Liver (tissue), 9 donors: ENCODE results near the gene RGS12. TPM values are rescaled to one million over a fixed set of nuclear protein-coding genes. Genes with fewer than 3 reads are reported as not detected.

Experiments used
- DNase-seq: peaks from one replicate; pipeline ENCODE4 v3.0.0-alpha.2; 2017; ENCODE audit warnings: low spot score
- H3K27ac ChIP-seq, 2 donors: one replicate each; pipeline ENCODE4 v1.7.0; 2013; ENCODE audit warnings: inconsistent platforms in 2 of 2, low read length in 2 of 2, control low read depth in 1 of 2, low read depth in 1 of 2, mild to moderate bottlenecking in 1 of 2
- H3K27me3 ChIP-seq, 4 donors: one replicate each; pipeline versions ENCODE4 v1.6.1 to v1.7.0; 2013; ENCODE audit warnings: low read length in 3 of 4, inconsistent platforms in 1 of 4, mild to moderate bottlenecking in 1 of 4, moderate library complexity in 1 of 4; ENCODE audit not compliant: control insufficient read depth in 4 of 4, insufficient read depth in 4 of 4
- H3K36me3 ChIP-seq, 4 donors: one replicate each; pipeline versions ENCODE4 v1.6.1 to v1.7.0; 2013; ENCODE audit warnings: low read length in 3 of 4, mild to moderate bottlenecking in 3 of 4, low read depth in 1 of 4, moderate library complexity in 1 of 4; ENCODE audit not compliant: control insufficient read depth in 4 of 4, insufficient read depth in 3 of 4
- H3K4me1 ChIP-seq, 4 donors: one replicate each; pipeline versions ENCODE4 v1.6.1 to v1.7.0; 2013; ENCODE audit warnings: low read length in 3 of 4, mild to moderate bottlenecking in 3 of 4, moderate library complexity in 1 of 4; ENCODE audit not compliant: control insufficient read depth in 4 of 4, insufficient read depth in 4 of 4
- H3K4me3 ChIP-seq, 3 donors: one replicate each; pipeline versions ENCODE4 v1.6.1 to v1.7.0; 2013; ENCODE audit warnings: low read length in 3 of 3, control low read depth in 1 of 3, low read depth in 1 of 3, mild to moderate bottlenecking in 1 of 3
- H3K9ac ChIP-seq, 2 donors: one replicate each; pipeline ENCODE4 v1.7.0; 2013; ENCODE audit warnings: low read length in 2 of 2, mild to moderate bottlenecking in 2 of 2, moderate library complexity in 2 of 2, control low read depth in 1 of 2, low read depth in 1 of 2
- H3K9me3 ChIP-seq, 4 donors: one replicate each; pipeline versions ENCODE4 v1.6.1 to v1.7.0; 2013; ENCODE audit warnings: low read length in 3 of 4; ENCODE audit not compliant: control insufficient read depth in 4 of 4
- EGR1 ChIP-seq, 2 donors: IDR thresholded peaks; 2 replicates each; pipeline ENCODE4 v1.6.1; 2016 to 2018; ENCODE audit warnings: antibody characterized with exemption in 2 of 2, low read depth in 2 of 2
- FOXA1 ChIP-seq: IDR thresholded peaks from 2 replicates; pipeline ENCODE4 v1.6.1; 2016; ENCODE audit warnings: antibody characterized with exemption
- GABPA ChIP-seq, 2 donors: IDR thresholded peaks in 1 of 2; conservative IDR thresholded peaks in 1 of 2; 2 replicates each; pipeline ENCODE4 v1.6.1; 2016; ENCODE audit warnings: antibody characterized with exemption in 2 of 2, mild to moderate bottlenecking in 1 of 2, moderate library complexity in 1 of 2
- HNF4A ChIP-seq, 2 donors: conservative IDR thresholded peaks; 2 replicates each; pipeline ENCODE4 v1.6.1; 2016; ENCODE audit warnings: antibody characterized with exemption in 2 of 2, mild to moderate bottlenecking in 2 of 2
- HNF4G ChIP-seq: IDR thresholded peaks from 2 replicates; pipeline ENCODE4 v1.6.1; 2016; ENCODE audit warnings: antibody characterized with exemption
- NR2F2 ChIP-seq: IDR thresholded peaks from 2 replicates; pipeline ENCODE4 v1.6.1; 2016; ENCODE audit warnings: antibody characterized with exemption
- RAD21 ChIP-seq, 2 donors: IDR thresholded peaks; 2 replicates each; pipeline ENCODE4 v1.6.1; 2016; ENCODE audit warnings: antibody characterized with exemption in 2 of 2, mild to moderate bottlenecking in 2 of 2
- TAF1 ChIP-seq: conservative IDR thresholded peaks from 2 replicates; pipeline ENCODE4 v1.6.1; 2016; ENCODE audit warnings: antibody characterized with exemption, mild to moderate bottlenecking
- WGBS: extraction: QIAGEN DNeasy Blood & Tissue Kit; methylation state at CpG from one replicate; pipeline ENCODE4 v1.1.7; 2013; 5-methylcytosine and 5-hydroxymethylcytosine counted together
- polyA plus RNA-seq, 2 donors: library from polyadenylated mRNA; stranded (reverse) in 1 of 2; unstranded in 1 of 2; fragments of 200-250 nt in 1 of 2; fragments of >200 nt in 1 of 2; fragmentation: Nextera tagmentation in 1 of 2; extraction: Ambion mirVana in 1 of 2; gene quantifications; one replicate each; pipeline versions ENCODE4 v1.2.1 to v1.2.3, GENCODE V29; 2013 to 2015
- total RNA-seq, 2 donors: library from RNA; depleted of rRNA; stranded (reverse); fragments of >200 nt; gene quantifications; one replicate each; pipeline ENCODE4 v1.2.3, GENCODE V29; 2014
- TF ChIP-seq, protein P1 (sequence below): IDR thresholded peaks from 2 replicates; pipeline ENCODE4 v1.6.1; 2016; ENCODE audit warnings: antibody characterized with exemption, mild to moderate bottlenecking
- TF ChIP-seq, protein P2 (sequence below): IDR thresholded peaks from 2 replicates; pipeline ENCODE4 v1.6.1; 2016; ENCODE audit warnings: antibody characterized with exemption
- TF ChIP-seq, protein P3 (sequence below): fragments of 150-350 bp; IDR thresholded peaks from 2 replicates; pipeline ENCODE4 v1.5.1; 2017; ENCODE audit warnings: improper control_type of control experiment, low read depth, low read length; ENCODE audit not compliant: missing input control
- TF ChIP-seq, protein P4 (sequence below): IDR thresholded peaks from 2 replicates; pipeline ENCODE4 v1.6.1; 2016; ENCODE audit warnings: antibody characterized with exemption
- TF ChIP-seq, protein P5 (sequence below): IDR thresholded peaks from 2 replicates; pipeline ENCODE4 v1.6.1; 2016; ENCODE audit warnings: antibody characterized with exemption
- donor health status: healthy.
- donor health status: healthy.
- donor health status: healthy.
- donor health status: healthy.
- donor health status: healthy.

The RGS12 gene
- total and polyA plus RNA-seq, 4 donors, result 6.4 to 23.2 (median 11.5) TPM

DNA sequence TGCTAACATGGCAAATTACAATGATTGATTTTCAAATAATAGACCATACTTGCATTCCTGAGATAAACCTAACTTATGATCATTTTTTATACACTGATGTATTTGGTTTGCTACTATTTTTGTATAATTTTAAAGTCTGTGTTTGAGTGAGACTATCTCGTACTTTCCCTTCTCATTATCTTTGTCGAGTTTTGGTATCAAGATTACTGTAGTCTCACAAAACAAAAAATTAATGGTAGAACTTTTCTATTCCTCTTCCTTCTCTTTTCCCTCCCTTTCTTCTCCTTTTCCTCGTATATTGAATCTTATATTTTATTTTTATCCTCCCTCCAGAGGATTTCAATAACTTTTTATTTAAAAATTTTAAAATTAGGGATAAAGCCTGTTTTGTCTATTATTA is 41.5 kb downstream of the RGS12 start:
- TF ChIP-seq, protein P1, sequence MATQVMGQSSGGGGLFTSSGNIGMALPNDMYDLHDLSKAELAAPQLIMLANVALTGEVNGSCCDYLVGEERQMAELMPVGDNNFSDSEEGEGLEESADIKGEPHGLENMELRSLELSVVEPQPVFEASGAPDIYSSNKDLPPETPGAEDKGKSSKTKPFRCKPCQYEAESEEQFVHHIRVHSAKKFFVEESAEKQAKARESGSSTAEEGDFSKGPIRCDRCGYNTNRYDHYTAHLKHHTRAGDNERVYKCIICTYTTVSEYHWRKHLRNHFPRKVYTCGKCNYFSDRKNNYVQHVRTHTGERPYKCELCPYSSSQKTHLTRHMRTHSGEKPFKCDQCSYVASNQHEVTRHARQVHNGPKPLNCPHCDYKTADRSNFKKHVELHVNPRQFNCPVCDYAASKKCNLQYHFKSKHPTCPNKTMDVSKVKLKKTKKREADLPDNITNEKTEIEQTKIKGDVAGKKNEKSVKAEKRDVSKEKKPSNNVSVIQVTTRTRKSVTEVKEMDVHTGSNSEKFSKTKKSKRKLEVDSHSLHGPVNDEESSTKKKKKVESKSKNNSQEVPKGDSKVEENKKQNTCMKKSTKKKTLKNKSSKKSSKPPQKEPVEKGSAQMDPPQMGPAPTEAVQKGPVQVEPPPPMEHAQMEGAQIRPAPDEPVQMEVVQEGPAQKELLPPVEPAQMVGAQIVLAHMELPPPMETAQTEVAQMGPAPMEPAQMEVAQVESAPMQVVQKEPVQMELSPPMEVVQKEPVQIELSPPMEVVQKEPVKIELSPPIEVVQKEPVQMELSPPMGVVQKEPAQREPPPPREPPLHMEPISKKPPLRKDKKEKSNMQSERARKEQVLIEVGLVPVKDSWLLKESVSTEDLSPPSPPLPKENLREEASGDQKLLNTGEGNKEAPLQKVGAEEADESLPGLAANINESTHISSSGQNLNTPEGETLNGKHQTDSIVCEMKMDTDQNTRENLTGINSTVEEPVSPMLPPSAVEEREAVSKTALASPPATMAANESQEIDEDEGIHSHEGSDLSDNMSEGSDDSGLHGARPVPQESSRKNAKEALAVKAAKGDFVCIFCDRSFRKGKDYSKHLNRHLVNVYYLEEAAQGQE, result no peak
- TF ChIP-seq, protein P2, sequence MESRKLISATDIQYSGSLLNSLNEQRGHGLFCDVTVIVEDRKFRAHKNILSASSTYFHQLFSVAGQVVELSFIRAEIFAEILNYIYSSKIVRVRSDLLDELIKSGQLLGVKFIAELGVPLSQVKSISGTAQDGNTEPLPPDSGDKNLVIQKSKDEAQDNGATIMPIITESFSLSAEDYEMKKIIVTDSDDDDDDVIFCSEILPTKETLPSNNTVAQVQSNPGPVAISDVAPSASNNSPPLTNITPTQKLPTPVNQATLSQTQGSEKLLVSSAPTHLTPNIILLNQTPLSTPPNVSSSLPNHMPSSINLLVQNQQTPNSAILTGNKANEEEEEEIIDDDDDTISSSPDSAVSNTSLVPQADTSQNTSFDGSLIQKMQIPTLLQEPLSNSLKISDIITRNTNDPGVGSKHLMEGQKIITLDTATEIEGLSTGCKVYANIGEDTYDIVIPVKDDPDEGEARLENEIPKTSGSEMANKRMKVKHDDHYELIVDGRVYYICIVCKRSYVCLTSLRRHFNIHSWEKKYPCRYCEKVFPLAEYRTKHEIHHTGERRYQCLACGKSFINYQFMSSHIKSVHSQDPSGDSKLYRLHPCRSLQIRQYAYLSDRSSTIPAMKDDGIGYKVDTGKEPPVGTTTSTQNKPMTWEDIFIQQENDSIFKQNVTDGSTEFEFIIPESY, result no peak
- TF ChIP-seq, protein P3, sequence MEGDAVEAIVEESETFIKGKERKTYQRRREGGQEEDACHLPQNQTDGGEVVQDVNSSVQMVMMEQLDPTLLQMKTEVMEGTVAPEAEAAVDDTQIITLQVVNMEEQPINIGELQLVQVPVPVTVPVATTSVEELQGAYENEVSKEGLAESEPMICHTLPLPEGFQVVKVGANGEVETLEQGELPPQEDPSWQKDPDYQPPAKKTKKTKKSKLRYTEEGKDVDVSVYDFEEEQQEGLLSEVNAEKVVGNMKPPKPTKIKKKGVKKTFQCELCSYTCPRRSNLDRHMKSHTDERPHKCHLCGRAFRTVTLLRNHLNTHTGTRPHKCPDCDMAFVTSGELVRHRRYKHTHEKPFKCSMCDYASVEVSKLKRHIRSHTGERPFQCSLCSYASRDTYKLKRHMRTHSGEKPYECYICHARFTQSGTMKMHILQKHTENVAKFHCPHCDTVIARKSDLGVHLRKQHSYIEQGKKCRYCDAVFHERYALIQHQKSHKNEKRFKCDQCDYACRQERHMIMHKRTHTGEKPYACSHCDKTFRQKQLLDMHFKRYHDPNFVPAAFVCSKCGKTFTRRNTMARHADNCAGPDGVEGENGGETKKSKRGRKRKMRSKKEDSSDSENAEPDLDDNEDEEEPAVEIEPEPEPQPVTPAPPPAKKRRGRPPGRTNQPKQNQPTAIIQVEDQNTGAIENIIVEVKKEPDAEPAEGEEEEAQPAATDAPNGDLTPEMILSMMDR, result no peak
- no peak for TF ChIP-seq RAD21 (IDR thresholded peaks at IDR 0.05)
- TF ChIP-seq HNF4G, result no peak
- no peak for TF ChIP-seq NR2F2
- TF ChIP-seq, protein P4, sequence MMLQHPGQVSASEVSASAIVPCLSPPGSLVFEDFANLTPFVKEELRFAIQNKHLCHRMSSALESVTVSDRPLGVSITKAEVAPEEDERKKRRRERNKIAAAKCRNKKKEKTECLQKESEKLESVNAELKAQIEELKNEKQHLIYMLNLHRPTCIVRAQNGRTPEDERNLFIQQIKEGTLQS, result no peak
- TF ChIP-seq, protein P5, sequence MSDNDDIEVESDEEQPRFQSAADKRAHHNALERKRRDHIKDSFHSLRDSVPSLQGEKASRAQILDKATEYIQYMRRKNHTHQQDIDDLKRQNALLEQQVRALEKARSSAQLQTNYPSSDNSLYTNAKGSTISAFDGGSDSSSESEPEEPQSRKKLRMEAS, result no peak
- TF ChIP-seq EGR1 (IDR thresholded peaks at IDR 0.05; ENCODE audit: low read depth in 2 of 2), result no peak
- TF ChIP-seq FOXA1, result no peak
- Histone ChIP-seq H3K27me3 (no peaks in the 10 kb centered on the region), H3K4me3 (no peak overlapping the region), H3K9ac (no peak overlapping the region), H3K9me3 (no peaks in the 10 kb centered on the region), H3K4me1 (no peaks in the 10 kb centered on the region), H3K27ac (no peak overlapping the region), H3K36me3 (no peaks in the 10 kb centered on the region)
- no peak for DNase-seq
- 87% methylated on average over 3 of the region's 3 CpGs for WGBS

DNA sequence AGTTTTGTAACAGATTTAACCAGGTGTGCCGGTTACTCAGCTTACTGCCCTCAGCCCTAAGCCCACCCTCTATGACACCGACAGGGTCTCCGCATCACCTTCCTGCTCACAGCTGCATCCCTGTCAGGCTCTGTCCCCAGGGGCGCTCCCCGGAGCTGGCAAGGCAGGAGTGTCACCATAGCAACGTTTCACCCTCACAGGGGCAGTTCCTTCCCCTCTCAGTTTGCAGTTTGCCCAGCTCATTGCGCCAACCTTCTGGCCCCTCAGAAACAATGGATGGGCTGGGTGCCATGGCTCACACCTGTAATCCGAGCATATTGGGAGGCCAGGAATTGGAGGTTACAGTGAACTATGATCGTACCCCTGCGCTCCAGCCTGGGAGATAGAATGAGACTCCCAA is 42.6 kb downstream of the RGS12 start:
- no peak for TF ChIP-seq TAF1
- TF ChIP-seq, protein P4, result no peak
- TF ChIP-seq, protein P1, result no peak
- no peak for TF ChIP-seq GABPA (IDR thresholded peaks at IDR 0.05 in 1 of 2, conservative IDR thresholded peaks at IDR 0.05 in 1 of 2)
- no peak for TF ChIP-seq FOXA1
- no peak for TF ChIP-seq HNF4A (conservative IDR thresholded peaks at IDR 0.05)
- Histone ChIP-seq H3K27me3 (no peaks in the 10 kb centered on the region), H3K4me1 (peaks cover 0 to under 1% (median 0%) of the 10 kb centered on the region in 4 donors), H3K36me3 (no peaks in the 10 kb centered on the region), H3K9ac (no peak overlapping the region), H3K27ac (no peak overlapping the region), H3K9me3 (no peaks in the 10 kb centered on the region), H3K4me3 (no peak overlapping the region)
- DNase-seq, result peak; percentile 22
- 87% methylated on average over 10 of the region's 10 CpGs for WGBS
